Endodermal cell (in vitro differentiated cells): ENCODE data around the gene ATF4. TPM values are rescaled to one million over a fixed set of nuclear protein-coding genes. Genes with fewer than 3 reads are reported as not detected.

Source experiments
- DNase-seq: peaks from one replicate; pipeline ENCODE4 v3.0.0-alpha.2; 2017
- H3K27ac ChIP-seq: 2 replicates; pipeline ENCODE4 v1.5.1; 2013; ENCODE audit warnings: mild to moderate bottlenecking, low read depth, low read length, moderate library complexity
- H3K27me3 ChIP-seq: 2 replicates; pipeline ENCODE4 v1.6.1; 2013; ENCODE audit warnings: mild to moderate bottlenecking, low read length, moderate library complexity; ENCODE audit not compliant: insufficient read depth, control insufficient read depth, poor library complexity, severe bottlenecking
- H3K36me3 ChIP-seq: 2 replicates; pipeline ENCODE4 v1.7.0; 2013; ENCODE audit warnings: mild to moderate bottlenecking, low read length, moderate library complexity; ENCODE audit not compliant: control insufficient read depth, insufficient read depth
- H3K4me1 ChIP-seq: one replicate; pipeline ENCODE4 v1.7.0; 2013; ENCODE audit warnings: low read length; ENCODE audit not compliant: control insufficient read depth, insufficient read depth
- H3K4me3 ChIP-seq: 2 replicates; pipeline ENCODE4 v1.5.1; 2013; ENCODE audit warnings: mild to moderate bottlenecking, low read length, moderate library complexity
- H3K9ac ChIP-seq: 2 replicates; pipeline ENCODE4 v1.6.1; 2013; ENCODE audit warnings: mild to moderate bottlenecking, low read length, moderate library complexity; ENCODE audit not compliant: poor library complexity, severe bottlenecking; ENCODE audit errors: extremely low read depth
- H3K9me3 ChIP-seq: 2 replicates; pipeline ENCODE4 v1.6.1; 2013; ENCODE audit warnings: mild to moderate bottlenecking, low read length, moderate library complexity; ENCODE audit not compliant: control insufficient read depth
- H3K27ac Mint-ChIP-seq: 2 replicates; pipeline ENCODE4 v1.8.0; 2020; ENCODE audit warnings: mixed read lengths
- H3K27me3 Mint-ChIP-seq: 2 replicates; pipeline ENCODE4 v1.8.0; 2021; ENCODE audit warnings: mild to moderate bottlenecking, mixed read lengths; ENCODE audit not compliant: insufficient read depth
- H3K36me3 Mint-ChIP-seq: 2 replicates; pipeline ENCODE4 v1.8.0; 2020; ENCODE audit warnings: low read depth, mixed read lengths
- H3K4me1 Mint-ChIP-seq: 2 replicates; pipeline ENCODE4 v1.8.0; 2020; ENCODE audit warnings: mixed read lengths
- H3K4me3 Mint-ChIP-seq: 2 replicates; pipeline ENCODE4 v1.8.0; 2020; ENCODE audit warnings: mild to moderate bottlenecking, moderate library complexity, mixed read lengths
- H3K9me3 Mint-ChIP-seq: 2 replicates; pipeline ENCODE4 v1.8.0; 2020; ENCODE audit warnings: mild to moderate bottlenecking, mixed read lengths
- WGBS, 2 experiments: methylation state at CpG; one replicate each; pipeline versions ENCODE4 v1.1.5 to v1.1.7; 2013; ENCODE audit warnings: missing lambda C conversion rate in 2 of 2, mixed read lengths in 1 of 2; ENCODE audit not compliant: insufficient coverage in 1 of 2, insufficient read length in 1 of 2; 5-methylcytosine and 5-hydroxymethylcytosine counted together
- total RNA-seq, 2 donors: library from RNA; stranded (reverse); fragmentation: NEBNext Ultra II Directional in 1 of 2; extraction: Animal tissue kit (Norgen Biotek cat#: 25700) in 1 of 2; gene quantifications; 2 replicates in 1 of 2; 3 replicates in 1 of 2; pipeline ENCODE4 v1.2.1, GENCODE V29; 2021
- TF ChIP-seq, protein P1 (sequence below): fragments of 200-600 bp; sonication (generic); conservative IDR thresholded peaks from 2 replicates; pipeline ENCODE4 v1.5.0; 2021; ENCODE audit warnings: antibody characterized with exemption, mild to moderate bottlenecking

The ATF4 gene
- total RNA-seq, 2 donors from 2014 or later = 335 to 341 TPM

DNA sequence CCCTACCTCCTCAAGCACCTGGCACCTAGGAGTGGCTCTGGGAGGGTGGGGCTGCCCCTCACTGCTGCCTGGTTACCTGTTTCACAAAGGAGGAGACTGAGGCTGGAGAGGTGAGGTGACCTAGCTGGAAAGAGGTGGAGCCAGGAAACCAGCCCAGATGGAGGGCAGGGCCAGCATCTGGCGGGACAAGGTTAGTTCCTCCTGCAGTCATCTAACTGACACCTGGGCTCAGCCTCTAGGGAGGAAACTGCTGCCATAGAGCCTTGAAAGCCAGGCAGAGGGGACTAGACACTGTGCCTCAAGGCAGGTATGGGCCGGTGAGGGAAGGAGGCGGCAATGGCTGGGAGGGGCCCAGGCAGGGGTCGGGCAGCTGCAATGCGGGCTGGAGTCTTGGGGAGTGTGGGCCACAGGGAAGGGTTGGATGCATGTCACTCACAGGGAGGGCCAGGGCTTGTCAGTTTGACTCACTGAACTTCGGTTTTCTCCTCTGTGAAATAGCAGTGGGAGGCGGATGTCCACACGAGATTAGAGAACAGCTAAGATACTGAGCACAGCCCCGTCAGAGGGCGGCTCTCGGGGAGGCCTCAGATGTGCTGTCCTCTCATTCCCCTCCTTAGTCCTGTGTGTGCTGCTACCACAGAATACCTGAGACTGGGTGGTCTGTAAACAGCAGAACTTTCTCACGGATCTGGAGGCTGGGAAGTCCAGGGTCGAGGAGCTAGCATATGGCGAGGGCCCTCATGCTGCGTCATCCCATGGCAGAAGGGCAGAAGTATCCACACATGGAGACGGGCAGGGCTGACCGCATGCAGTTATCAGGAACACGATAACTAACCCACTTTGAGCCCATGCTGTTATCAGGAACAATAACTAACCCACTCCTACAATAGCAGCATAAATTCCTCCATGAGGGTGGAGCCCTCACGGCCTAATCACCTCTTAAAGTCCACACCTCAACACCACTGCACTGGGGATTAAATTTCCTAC, 47.5 kb upstream of the ATF4 start:
- Histone ChIP-seq H3K36me3 (no peaks in the 10 kb centered on the region), H3K4me1 (peaks cover 42% of the 10 kb centered on the region), H3K9me3 (no peaks in the 10 kb centered on the region), H3K27me3 (no peaks in the 10 kb centered on the region), H3K4me3 (no peak overlapping the region), H3K9ac (no peak overlapping the region), H3K27ac (no peak overlapping the region)
- Mint-ChIP-seq H3K9me3 (no peaks in the 10 kb centered on the region), H3K4me1 (peaks cover 35% of the 10 kb centered on the region), H3K27me3 (no peaks in the 10 kb centered on the region), H3K4me3 (no peak overlapping the region), H3K27ac (no peak overlapping the region), H3K36me3 (no peaks in the 10 kb centered on the region)
- TF ChIP-seq, protein P1, sequence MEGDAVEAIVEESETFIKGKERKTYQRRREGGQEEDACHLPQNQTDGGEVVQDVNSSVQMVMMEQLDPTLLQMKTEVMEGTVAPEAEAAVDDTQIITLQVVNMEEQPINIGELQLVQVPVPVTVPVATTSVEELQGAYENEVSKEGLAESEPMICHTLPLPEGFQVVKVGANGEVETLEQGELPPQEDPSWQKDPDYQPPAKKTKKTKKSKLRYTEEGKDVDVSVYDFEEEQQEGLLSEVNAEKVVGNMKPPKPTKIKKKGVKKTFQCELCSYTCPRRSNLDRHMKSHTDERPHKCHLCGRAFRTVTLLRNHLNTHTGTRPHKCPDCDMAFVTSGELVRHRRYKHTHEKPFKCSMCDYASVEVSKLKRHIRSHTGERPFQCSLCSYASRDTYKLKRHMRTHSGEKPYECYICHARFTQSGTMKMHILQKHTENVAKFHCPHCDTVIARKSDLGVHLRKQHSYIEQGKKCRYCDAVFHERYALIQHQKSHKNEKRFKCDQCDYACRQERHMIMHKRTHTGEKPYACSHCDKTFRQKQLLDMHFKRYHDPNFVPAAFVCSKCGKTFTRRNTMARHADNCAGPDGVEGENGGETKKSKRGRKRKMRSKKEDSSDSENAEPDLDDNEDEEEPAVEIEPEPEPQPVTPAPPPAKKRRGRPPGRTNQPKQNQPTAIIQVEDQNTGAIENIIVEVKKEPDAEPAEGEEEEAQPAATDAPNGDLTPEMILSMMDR = no peak
- DNase-seq = no peak
- 76 to 81% methylated on average over 13 to 19 of the region's 19 CpGs for WGBS, 2 experiments

DNA sequence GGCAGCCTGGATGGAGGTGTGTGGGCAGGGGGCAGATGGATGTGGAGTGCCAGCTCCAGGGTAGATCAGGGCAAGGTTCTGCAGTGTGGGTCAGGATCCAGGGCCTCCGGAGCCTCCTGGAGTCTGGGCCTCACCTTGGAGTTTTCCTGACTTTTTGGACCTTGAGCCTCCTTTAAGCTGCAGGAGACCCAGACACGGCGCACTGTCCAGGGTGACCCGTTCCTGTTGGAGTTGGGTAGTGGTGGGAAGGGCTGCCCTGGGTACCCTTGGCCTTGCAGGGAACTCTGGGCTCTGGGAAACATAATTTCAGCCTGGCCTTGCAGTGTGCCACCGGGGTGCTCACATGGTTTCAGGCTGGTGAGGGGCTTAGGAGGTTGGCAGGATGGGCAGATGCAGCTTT, 46.5 kb upstream of the ATF4 start:
- Histone ChIP-seq H3K36me3 (no peaks in the 10 kb centered on the region), H3K9ac (no peak overlapping the region), H3K27me3 (no peaks in the 10 kb centered on the region), H3K9me3 (no peaks in the 10 kb centered on the region), H3K4me1 (peaks cover 42% of the 10 kb centered on the region), H3K27ac (no peak overlapping the region), H3K4me3 (no peak overlapping the region)
- Mint-ChIP-seq H3K4me3 (no peak overlapping the region), H3K4me1 (peaks cover 35% of the 10 kb centered on the region), H3K27ac (no peak overlapping the region), H3K36me3 (no peaks in the 10 kb centered on the region), H3K27me3 (no peaks in the 10 kb centered on the region), H3K9me3 (no peaks in the 10 kb centered on the region)
- no peak for DNase-seq
- 97 to 98% methylated on average over 5 of the region's 5 CpGs for WGBS, 2 experiments
- TF ChIP-seq, protein P1 = no peak

DNA sequence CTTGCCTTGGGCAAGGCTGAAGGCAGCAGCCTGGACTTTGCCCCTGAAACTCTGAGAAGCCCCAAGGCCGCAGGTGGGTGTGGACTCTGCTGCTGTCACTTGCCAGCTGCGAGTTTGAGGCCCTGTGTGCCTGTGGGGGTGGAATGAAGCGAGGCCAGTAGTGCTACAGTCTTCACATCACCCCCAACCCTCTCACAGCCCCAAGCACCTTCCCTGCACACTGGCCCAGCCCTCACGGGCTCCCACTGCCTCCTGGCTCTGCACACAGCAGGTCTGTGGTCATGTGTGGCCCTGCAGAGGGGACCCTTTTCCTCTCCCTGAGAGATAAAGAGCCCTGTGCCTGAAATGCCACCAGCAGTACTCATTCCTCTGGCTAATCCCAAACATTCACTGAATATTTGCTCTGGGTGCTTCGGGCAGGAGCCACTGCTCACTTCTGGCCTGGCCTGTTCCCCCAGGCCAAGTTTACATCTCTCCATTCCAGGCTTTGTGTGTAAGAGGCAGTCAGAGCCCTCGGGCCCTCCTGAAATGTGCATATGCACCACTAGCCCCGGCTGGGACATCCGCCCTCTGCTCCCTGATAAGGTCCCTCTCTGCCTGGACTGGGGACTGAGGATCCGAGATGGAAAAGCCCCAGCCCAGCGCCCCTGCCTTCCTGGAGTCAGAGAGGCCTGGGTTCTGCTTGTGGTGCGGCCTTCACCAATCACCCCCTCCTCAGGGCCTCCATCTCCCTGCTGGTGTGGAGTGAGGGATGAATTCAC, 45.8 kb upstream of the ATF4 start:
- 68 to 80% methylated on average over 1 to 10 of the region's 11 CpGs for WGBS, 2 experiments
- DNase-seq = peak; percentile 76
- no peak overlapping the region for H3K4me3 ChIP-seq
- H3K4me3 Mint-ChIP-seq = no peak overlapping the region
- no peaks in the 10 kb centered on the region for H3K9me3 Mint-ChIP-seq
- no peaks in the 10 kb centered on the region for H3K36me3 Mint-ChIP-seq
- TF ChIP-seq, protein P1 = no peak
- H3K27me3 ChIP-seq = no peaks in the 10 kb centered on the region
- no peaks in the 10 kb centered on the region for H3K36me3 ChIP-seq
- H3K9ac ChIP-seq = no peak overlapping the region
- H3K27ac Mint-ChIP-seq = no peak overlapping the region
- no peaks in the 10 kb centered on the region for H3K9me3 ChIP-seq
- H3K27ac ChIP-seq = no peak overlapping the region
- no peaks in the 10 kb centered on the region for H3K27me3 Mint-ChIP-seq
- H3K4me1 ChIP-seq = peaks cover 42% of the 10 kb centered on the region
- H3K4me1 Mint-ChIP-seq = peaks cover 35% of the 10 kb centered on the region
